Stimulated activated CD4-positive, alpha-beta T cell treated with anti-CD3 and anti-CD28 coated beads, Interleukin-15, amount 100 ng/mL, for 48 hours (primary cell): ENCODE data around the gene PIK3CG.
A peak's percentile ranks its signal among the peaks of the same experiment; 100 is the strongest.
"Not testable (repeated sequence)": the region's sequence is repeated elsewhere in the genome, so short reads cannot be mapped to it uniquely, and the experiment has no call there.

Experiments used
- DNase-seq, 2 donors: peaks; one replicate each; pipeline ENCODE4 v3.0.0-alpha.2; 2020; ENCODE audit warnings: low read depth in 2 of 2

The PIK3CG gene

DNA sequence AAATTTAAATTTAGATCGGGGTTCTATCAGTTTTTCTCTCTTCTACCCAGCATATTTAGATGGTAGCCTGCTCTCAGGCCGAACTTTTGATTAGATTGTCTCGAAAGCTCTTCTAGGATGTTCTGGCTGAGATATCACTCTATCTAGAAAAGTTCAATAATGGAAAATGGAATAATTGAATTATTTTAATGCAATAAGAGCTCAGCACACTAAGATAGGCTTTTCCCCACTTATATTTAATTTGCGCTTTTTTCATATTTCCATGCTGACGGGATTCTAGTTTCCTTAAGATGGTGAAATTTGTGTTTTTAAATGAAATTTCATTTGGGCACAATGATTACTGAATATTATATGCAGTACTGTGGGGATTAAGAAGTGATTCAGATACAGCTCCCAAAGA, 73.7 kb downstream of the PIK3CG start:
- DNase-seq = no peak

DNA sequence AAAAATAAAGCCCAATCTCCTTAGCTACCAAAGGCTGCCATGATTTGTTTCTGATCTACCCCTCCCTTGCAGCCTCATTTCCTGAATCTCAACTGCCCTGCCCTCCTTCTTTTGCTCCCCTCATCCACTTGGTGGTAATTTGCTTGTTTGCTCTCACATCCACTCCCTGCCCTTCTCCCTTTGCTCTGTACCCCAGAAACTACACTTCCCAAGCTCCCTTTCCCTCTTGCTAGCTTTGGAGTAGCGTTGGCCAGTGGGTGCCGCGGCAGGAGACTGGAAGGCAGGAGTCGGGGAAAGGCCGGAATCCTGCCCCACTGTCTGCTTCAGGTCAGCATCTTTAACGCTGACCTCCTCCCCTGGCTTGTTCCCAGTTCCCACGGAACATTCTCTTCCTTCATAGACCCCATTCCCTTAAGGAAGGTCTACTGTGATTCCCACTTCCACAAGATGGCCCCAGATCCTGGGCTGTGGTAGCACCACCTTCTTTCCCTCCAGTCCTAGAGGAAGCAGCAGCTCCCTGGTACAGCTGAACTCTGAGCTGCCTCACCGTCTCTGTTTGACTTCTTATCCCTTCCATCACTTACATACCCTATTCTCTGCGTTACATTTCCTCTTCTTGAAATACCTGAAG, 79.1 kb downstream of the PIK3CG start:
- DNase-seq = no peak

DNA sequence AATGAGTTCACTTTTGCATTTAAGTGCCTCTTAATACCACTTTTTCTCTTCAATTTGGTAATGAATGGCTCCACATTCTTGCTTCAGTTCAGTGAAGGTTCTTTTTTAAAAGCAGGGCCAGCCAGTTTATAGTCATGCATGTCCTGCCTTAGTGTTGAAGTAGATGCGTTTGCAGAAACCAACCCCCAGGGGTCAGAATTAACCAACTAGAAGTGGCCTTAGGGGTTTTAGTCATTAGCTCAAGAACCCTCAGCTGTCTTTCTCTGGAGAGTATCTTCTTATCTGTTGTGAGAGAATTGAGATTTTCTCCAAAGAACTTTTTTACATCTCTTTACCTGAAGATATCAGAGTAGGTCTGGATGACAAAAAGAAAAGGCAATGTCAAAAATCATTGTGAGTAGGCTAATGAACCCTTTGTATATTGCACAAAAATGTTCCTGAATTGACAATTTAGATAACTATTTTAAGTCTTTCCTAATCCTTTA, 82.2 kb downstream of the PIK3CG start:
- DNase-seq = peak in 1 of 2 donors; percentile 9

DNA sequence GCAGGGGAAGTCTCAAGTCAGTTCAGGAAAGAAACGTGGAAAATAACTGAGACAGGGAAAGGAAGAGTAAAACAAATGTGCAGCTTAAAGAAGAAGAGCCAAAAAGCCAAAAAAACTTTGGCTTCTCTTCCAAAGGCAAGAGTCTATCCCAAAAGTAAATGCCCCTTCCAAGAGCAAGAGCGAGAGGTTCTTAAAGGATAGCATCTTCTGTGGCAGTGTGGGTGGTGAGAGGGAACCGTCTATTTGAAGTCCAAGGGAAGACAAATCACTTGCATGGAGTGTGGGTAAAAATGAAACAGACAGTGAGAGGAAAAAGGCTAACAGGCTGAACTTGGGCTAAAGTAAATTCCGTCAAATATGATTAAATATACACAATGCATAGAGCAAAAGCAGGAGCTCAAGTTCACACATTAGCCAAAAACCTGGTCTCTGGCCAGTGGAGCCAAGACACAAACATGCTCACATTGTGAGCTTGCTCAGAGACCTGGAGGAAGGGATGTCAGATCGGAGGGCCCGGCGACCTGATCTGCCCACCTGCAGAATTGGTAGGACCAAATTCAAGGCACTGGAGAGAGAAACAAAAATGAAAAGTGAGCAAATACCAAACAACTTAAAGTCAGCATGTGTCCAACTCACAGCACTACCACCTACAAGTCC, 87.0 kb downstream of the PIK3CG start:
- no peak for DNase-seq

DNA sequence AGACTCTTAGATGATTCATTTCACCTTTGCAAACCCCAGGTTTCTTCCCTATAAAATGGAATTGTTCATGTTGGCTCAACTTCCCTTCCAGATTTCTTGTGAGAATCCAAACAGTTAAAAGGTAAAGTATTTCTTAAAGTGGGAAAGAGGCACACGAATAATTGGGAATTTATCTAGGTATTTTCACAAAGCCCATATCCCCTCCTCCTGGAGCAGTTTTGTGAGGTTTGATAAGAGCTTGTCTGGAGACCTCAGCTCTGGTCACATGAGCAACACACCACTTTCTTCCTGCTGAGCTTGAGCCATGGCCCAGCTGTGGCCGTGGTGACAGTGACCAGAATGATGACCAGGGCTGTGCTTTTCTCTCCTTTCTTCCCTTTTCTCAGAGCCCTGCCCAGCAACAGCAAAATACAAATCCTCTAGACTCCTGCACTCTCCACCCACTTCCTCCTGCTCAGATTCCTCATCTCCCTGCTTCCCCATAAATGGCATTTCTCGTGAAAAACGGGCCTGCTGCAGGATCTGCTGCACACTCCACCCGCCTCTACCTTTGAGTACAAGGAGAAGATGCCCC, 87.7 kb downstream of the PIK3CG start:
- DNase-seq = no peak

DNA sequence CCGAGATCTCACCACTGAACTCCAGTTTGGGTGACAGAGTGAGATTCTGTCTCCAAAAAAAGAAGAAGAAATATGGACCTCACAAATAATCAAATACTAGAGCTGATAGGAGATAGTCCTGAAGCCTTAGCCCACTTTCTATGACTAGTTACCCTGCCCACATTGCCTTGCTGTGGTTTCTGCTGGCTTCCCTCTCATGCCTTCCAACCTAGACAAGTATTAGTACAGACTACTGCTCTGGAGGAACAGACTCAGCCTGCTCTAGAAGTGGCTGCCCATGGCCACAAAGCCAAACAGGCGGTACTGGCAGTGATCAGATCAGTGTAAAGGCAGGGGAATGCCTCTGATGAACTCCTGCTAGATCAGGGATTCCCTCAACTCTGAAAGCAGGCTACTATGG, 89.8 kb downstream of the PIK3CG start:
- DNase-seq = no peak

DNA sequence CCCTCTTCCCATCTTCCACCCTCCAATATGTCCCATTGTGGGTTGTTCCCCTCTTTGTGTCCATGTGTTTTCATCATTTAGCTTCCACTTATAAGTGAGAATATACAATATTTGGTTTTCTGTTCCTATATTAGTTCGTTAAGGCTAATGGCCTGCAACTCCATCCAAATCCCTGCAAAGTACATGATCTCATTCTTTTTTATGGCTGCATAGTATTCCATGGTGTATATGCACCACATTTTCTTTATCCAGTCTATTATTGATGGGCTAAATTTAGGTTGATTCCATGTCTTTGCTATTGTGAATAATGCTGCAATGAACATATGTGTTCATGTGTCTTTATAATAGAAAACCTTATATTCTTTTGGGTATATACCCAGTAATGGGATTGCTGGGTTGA, 90.8 kb downstream of the PIK3CG start:
- DNase-seq = not testable (repeated sequence)
